Suppressor macrophage treated with lipopolysaccharide for 4 hours (primary cell): ENCODE results near the gene CPN2.

Experiments
- DNase-seq: peaks from one replicate; pipeline ENCODE4 v3.0.0-alpha.2; 2020

CPN2 gene

GRCh38 chr3:194351080-194351672, at the start of gene CPN2:
TSS of gene CPN2 (minus strand) at chr3:194351328. CDS start at chr3:194342702, 8,626 bp downstream.
- DNase-seq = no peak

GRCh38 chr3:194399874-194400411, 48.8 kb upstream of the CPN2 start:
- no peak for DNase-seq

- DNase-seq = no peak
These were observed 48.0 kb upstream of the CPN2 start, which contains the start of gene GP5 for GRCh38 chr3:194399166-194399565. TSS of gene GP5 (minus strand) at chr3:194399266. CDS start at chr3:194398282, 984 bp downstream.

GRCh38 chr3:194397757-194398312, 46.7 kb upstream of the CPN2 start:
- no peak for DNase-seq

GRCh38 chr3:194396859-194397756, 46.0 kb upstream of the CPN2 start:
- DNase-seq = no peak

- DNase-seq = no peak
These were observed 45.4 kb upstream of the CPN2 start for GRCh38 chr3:194396539-194396858.

DNA sequence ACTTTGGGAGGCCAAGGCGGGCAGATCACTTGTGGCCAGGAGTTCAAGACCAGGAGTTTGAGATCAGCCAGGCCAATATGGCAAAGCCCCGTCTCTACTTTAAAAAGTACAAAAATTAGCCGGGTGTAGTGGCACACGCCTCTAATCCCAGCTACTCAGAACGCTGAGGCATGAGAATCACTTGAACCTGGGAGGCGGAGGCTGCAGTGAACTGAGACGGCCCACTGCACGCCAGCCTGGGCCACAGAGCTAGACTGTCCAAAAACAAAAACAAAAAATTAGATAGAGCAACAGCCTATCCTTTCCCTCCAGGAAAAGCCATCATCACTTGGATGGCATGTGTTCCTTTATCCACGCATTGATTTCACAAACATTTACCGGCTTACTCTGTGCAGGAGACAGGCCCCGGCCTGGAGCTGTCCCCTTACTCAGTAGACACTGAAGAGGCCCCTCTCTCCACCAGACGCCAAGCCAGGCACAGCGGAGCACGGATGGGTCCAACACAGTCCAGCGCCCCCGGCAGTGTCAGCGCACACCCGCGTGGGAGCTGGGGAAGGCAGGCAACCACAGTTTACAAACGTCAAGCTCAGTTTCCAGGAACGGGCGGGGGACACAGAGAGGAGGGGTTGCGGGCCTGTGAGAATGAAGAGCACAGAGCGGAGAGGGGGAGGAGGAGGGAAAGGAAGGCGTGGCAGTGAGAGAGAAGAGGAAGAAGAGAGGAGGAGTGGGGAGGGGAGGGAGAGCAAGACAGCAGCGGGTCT, 44.8 kb upstream of the CPN2 start:
- DNase-seq = peak; percentile 33

DNA sequence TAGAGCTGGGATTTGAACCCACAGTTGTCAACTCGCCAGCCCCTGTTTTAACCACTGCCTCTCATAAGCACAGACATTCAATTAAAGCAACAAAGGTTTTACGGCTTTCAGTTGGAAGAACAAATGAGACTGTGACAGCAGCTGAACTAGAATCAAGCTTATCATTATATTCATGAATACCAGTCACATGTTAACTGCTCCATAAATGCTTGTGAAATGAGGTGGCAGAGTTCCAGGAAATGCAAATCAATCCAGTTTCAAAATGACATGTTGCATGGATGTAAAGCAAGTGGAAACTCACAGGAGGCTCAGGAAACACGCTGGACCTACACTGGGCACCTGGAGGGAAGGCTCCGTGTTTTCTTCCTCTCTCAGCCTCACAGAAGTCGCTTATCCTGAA, 44.1 kb upstream of the CPN2 start:
- no peak for DNase-seq

GRCh38 chr3:194392576-194392975, 41.4 kb upstream of the CPN2 start:
- no peak for DNase-seq

- DNase-seq = no peak
These were observed 39.7 kb upstream of the CPN2 start for GRCh38 chr3:194390835-194391234.

- no peak for DNase-seq
These were observed 38.1 kb upstream of the CPN2 start for GRCh38 chr3:194389269-194389668.

DNA sequence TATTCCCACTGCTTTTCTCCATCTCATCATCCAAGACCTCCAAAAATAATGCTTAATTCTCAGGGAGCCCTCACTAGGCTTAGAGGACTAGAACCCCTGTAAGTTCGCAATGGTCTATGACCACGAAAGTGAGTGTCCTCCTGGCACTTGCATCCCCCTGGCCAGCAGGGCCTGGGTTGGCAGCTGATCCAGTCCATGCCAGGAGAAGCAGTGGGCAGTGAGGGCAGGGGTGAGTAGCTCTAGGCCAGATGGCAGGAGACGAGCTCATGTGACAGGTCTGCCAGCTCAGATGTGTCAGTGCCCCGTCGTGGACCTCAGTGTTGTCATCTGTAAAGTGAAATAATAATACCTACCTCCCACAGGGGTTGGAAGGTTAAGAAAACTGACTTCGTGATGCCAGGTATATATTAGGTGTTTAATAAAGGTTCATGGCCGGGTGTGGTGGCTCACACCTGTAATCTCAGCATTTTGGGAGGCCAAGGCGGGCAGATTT, 36.8 kb upstream of the CPN2 start:
- no peak for DNase-seq

DNA sequence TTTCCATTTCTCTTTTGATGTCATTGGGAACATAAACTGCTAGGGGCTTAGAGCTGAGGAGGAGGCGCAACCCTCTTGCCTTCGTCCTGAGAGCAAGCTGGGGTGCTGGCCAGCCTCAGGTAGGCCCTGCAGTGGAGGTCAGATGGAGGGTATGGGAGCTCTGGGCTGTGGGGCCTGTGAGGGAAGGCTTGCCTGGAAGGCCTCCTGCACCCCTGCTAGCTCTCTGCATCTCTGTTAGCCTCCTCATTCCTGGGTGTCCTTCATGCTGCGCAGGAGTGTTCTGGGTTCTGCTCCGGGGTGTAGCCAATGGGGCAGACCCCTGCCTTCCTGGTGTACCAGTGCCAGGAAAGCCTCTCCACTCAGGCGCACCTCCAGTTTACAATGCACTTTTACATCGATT, 36.1 kb upstream of the CPN2 start:
- DNase-seq = no peak

DNA sequence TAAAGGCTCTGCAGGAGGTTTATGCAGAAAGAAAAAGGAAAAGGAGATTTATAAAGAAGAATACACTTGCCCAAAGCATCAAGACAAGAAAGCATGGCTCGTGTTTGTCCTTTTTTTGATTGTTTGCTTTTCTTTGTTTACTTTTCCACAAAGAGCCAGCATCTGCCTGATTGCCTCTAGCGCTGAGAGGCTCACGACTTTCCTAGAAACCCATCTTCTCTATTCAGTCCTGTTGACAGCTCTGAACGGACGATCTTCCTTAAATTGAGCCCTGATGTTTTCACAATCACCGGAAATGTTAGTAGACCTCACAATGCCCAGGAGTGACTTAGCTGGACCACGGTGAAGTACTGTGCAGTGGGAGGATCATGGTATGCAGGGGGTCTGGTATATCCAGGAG, 35.5 kb upstream of the CPN2 start:
- no peak for DNase-seq

DNA sequence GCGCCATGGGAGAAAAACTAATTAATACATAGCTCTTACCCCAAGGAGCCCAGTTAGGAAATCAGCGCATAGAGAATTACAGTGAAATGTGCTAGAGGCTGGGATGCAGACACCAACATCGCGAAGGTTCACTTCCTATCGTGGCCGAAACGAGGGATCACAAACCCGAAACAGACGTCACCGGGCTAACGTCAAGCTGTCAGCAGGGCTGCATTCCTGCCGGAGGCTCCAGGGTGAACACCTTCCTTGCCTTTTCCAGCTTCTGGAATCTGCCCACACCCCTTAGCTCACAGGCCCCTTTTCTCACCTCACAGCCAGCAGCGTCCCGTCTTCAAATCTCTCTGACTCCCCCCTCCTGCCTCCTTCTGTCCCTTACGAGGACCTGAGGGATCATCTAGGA, 34.9 kb upstream of the CPN2 start:
- no peak for DNase-seq

DNA sequence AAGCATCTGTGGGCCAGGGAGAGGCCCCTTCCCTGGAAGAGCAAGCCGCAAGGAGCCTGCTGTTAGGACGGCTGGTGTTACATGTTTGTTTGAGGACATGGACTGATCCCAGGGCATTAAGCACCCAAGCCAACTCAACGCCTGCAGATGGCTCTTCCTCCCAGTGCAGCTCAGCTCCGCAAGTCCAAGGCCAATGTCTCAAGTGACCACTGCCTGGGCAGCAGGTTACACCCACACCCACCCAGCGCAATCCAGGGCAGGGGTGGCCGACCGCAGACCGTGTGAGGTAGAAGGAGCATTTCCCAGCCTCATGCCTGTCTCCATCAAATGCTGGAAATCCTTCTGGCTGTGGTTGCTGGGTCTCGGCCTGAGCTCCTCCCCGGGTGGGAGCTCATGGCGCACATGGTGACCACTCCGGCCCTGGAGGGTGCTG, 33.5 kb upstream of the CPN2 start:
- no peak for DNase-seq

- no peak for DNase-seq
These were observed 33.0 kb upstream of the CPN2 start for GRCh38 chr3:194384156-194384555.

GRCh38 chr3:194383276-194383940, 32.3 kb upstream of the CPN2 start:
- no peak for DNase-seq

- DNase-seq = no peak
These were observed 31.7 kb upstream of the CPN2 start for GRCh38 chr3:194382892-194383223.

DNA sequence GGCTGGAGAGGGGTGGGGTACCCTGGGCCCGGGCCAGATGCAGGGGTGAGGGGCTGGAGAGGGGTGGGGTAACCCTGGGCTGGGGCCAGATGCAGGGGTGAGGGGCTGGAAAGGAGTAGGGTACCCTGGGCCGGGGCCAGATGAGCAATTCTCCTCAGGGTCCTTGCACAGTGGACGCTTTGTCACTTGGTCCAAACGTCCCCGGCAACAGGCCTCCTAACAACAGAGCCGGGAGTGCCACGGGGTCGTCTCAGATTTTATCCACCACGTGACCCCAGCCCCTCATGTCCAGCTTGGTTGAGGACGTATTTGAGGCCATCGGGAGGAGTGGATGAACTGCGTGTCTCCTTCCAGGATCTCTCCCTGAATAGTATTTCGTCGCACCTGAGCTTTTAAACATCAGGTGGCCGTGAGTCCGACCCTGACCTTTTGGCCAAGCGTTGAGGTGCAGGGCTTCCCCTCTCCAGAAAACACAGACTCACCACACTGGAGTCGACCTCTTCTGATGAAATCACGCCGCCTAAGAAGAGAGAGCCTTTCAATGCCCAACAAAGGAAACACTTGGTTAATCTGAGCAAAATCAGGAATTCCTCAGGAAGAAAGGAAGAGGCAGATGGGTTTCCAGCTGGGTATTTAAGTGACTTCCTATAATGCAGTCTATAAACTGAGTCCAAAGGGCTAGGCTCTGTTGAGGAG, 31.2 kb upstream of the CPN2 start:
- no peak for DNase-seq

DNA sequence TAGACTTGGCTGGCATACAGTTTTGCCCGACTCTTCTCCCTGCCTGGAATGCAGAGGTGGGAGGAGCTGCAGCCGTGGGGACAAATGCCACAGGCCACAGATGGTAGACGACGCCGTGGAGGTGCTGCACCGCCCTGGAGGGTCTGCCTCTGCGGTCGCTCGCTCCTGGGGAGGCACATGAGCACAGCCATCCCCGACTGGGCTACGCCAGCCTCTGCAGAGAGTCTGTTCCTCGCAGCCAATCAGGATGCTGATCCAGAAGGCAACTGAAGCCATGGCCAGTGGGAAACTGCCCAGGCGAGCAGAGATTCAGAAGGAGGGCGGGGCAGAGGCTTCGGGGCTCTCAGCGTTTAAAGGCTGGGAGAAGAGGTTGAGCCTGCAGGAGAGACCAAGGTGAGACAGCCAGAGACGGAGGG, 30.3 kb upstream of the CPN2 start:
- DNase-seq = no peak

DNA sequence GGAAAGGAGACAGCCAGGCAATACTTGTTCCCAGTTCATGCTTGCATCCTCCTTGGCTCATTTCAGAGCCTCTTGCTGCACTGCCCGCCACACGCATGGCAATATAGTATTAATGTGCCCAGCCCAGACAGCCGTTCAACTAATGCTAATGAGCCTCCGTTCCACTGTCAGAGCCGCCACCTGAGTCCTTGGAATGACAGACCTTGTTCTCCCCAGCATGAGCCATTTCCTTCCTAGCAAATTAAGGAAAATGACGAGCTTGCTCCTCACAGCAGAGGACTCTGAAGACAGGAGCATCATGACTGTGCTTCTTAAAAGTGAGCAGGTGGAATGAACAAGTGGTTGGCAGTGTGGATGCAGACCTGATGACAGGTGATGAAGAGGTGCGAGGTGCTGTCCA, 29.2 kb upstream of the CPN2 start:
- DNase-seq = no peak
